GM12875 (cell line): ENCODE results near the gene COMMD7.
"Not testable (repeated sequence)": the region's sequence is repeated elsewhere in the genome, so short reads cannot be mapped to it uniquely, and the experiment has no call there.

Experiments used
- H3K4me3 ChIP-seq: one replicate; pipeline ENCODE4 v1.5.1; 2011; ENCODE audit warnings: low read depth, low read length, control low read depth
- TF ChIP-seq, protein P1 (sequence below): IDR thresholded peaks from 2 replicates; pipeline ENCODE4 v1.5.1; 2011; ENCODE audit warnings: low read depth, mild to moderate bottlenecking, control low read depth, inconsistent platforms, low read length, moderate library complexity, borderline replicate concordance; ENCODE audit not compliant: insufficient read depth

The COMMD7 gene

DNA sequence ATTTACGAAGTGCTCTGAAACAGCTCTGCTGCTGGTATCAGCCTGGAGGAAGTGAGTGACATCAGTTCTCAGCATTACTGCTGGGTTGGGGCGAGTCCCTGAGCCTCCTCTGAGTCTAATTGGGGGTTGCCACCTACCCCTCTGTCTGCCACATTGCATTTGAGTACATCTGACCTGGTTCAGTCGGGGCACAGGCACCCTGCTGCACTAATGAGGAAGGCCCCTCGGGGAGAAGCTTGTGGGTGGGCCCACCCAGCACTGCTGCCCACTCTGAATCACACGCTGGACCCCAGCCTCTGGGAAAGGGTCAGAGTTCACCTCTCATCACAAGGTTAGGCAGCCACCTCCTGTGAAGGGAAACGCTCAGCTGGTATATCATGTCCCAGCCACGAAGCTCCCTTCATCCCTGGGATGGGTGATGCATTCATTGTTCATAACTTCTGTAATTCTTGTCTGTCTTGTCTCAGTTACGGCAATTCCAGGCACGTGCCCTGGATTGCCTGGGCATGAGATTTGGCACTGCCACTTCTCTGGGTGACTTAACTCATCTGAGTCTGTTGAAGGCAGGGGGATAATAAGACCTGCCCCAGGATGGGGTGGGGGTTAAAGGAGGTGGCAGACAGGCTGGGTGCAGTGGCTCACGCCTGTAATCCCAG lies 32.2 kb upstream of the COMMD7 start:
- H3K4me3 ChIP-seq, result no peak overlapping the region
- TF ChIP-seq, protein P1, sequence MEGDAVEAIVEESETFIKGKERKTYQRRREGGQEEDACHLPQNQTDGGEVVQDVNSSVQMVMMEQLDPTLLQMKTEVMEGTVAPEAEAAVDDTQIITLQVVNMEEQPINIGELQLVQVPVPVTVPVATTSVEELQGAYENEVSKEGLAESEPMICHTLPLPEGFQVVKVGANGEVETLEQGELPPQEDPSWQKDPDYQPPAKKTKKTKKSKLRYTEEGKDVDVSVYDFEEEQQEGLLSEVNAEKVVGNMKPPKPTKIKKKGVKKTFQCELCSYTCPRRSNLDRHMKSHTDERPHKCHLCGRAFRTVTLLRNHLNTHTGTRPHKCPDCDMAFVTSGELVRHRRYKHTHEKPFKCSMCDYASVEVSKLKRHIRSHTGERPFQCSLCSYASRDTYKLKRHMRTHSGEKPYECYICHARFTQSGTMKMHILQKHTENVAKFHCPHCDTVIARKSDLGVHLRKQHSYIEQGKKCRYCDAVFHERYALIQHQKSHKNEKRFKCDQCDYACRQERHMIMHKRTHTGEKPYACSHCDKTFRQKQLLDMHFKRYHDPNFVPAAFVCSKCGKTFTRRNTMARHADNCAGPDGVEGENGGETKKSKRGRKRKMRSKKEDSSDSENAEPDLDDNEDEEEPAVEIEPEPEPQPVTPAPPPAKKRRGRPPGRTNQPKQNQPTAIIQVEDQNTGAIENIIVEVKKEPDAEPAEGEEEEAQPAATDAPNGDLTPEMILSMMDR, result no peak

DNA sequence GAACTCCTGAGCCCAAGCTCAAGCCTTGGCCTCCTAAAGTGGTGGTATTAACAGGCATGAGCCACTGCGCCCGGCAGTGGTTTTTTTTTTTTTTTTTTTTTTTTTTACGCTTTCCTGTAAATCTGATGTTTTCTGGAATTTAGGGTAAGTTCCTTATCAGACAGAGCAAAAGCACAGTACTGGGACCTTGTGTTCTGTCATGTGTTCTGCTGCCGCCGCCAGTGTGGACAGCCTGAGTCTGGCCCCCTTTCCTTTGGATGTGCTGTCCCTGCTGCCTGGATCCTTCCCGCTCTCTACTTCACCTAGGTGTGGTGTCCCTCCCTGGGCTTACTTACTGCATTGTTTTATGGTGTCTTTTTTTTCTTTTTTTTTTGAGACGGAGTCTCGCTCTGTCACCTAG lies 30.6 kb upstream of the COMMD7 start:
- H3K4me3 ChIP-seq, result no peak overlapping the region
- TF ChIP-seq, protein P1, result no peak

DNA sequence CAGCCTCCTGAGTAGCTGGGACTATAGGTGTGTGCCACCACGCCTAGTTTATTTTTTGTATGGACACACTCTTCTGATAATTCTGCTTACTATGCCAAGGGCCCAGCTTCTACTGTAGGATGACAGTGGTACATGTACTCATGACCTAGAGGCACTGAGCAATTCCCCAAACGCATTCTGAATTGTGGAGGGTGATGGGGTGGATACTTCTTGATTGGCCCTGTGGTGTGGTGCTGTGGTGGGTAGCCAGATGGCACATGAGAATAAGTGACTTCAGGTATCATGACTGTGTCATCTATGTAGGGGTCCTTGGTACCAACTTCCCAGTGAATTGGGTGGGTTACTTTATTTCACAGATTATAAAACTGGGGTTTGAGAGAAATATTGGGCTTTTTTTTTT lies 30.0 kb upstream of the COMMD7 start:
- H3K4me3 ChIP-seq, result no peak overlapping the region
- TF ChIP-seq, protein P1, result no peak

DNA sequence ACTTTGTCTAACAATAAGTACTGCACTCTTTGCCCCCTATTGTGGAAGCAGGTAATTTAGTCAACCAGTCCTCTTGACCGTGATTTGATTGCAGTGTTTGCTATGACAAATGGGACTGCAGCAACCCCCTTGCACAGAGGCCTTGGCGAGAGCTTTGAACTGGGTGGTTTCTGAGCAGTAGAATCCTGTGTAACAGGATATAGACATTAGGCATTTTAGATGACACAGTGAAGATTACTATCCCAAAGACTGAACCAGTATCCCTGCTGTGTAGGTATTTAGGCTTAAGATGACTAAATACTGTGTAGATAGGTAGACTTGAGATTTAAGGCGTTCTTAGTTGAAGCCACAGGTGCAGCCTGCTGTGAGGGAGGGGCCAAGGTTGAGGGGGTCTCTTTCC lies 28.8 kb upstream of the COMMD7 start:
- no peak overlapping the region for H3K4me3 ChIP-seq
- TF ChIP-seq, protein P1, result no peak

DNA sequence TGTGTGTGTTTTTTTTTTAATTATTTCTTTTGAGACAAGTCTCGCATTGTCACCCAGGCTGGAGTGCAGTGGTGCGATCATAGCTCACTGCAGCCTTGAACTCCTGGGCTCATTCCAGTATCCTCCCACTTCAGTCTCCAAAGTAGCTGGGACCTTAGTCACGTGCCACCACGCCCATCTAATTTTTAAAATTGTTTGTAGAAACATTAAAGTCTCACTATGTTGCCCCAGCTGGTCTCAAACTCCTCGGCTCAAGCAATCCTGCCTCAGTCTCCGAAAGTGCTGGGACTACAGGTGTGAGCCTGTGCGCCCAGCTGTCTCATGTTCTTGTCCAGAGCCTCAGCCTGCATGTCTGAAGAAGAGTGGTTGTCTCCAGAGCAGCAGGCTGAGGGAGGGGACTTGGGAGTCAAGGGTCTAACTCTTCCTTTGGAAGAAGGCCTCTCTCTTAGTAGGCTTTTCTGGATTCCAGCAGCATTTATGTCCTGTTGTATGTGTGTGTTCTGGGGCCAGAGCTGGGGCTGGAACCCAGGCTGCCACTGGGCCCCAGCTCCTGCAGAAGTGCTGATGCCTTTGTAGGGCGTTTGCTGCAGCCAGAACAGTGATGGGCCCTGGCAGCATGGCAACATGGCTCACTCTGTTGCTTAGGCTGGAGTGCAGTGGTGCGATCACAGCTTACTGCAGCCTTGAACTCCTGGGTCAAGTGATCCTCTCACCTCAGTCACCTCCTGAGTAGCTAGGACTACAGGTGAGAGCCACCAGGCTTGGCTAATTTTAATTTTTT lies 24.3 kb upstream of the COMMD7 start:
- TF ChIP-seq, protein P1, result no peak
- H3K4me3 ChIP-seq, result no peak overlapping the region

DNA sequence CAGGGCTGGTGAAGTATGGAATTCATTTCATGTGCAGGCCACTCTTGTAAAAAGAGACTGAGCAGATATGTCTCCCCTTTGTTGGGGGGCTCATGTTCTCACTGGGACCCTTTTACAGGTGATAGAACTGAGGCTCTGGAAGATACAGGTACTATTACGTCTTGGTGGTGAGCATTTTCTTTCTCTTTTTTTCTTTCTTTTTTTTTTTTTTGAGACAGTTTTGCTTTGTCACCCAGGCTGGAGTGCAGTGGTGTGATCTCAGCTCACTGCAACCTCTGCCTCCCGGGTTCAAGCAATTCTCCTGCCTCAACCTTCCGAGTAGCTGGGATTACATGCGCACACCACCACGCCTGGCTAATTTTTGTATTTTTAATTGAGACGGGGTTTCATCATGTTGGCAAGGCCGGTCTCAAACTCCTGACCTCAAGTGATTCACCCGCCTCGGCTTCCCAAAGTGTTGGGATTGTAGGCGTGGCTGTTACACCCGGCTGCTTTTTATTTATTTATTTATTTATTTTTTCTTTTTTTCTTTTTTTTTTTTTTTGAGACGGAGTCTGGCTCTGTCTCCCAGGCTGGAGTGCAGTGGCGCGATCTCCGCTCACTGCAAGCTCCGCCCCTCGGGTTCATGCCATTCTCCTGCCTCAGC lies 22.1 kb upstream of the COMMD7 start:
- H3K4me3 ChIP-seq, result not testable (repeated sequence)

DNA sequence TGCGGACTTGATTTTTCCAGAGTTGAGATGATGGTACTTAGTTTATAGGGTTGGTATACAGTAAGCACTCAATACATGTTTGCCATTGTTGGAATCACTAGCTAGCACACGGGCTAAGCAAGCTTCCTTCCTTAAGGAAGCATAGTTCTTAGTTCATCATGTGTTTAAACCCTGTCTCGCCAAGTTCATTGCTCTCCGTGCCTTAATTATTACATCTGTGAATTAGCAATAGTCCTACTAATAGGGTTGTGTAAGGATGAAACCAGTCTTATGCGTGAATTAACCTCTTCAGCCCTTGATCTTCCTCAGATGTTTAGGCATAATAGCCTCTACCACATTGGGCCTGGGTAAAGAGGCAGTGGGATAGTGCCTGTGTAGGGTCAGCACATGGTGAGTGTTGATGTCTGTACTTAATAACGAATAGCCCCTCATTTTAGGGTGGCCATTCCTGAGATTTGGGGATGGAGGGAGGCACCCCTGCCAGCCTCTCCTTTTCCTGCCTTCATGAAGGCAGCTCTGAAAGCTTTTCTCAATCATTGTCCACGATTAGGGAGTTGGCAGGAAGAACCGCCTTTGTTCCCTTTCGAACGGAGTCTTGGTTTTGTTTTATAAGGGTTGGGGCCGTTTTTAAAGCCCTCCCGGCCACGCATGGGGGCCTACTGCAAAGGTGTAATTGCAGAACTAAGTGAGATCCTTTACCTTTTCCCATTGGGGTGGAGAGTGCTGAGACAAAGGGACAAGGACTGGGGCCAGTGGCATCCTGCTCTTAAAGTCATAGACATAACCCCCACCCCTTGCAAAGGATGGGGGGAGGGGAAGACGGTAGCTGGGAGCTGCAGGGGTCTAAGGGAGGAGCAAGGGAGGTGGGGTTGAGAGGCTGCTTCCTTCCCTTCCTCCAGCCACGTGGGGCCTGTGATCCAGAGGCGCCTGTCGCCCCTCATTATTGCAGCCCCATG lies 21.0 kb upstream of the COMMD7 start:
- TF ChIP-seq, protein P1, result no peak
- no peak overlapping the region for H3K4me3 ChIP-seq
